H1 (cell line): ENCODE results near the gene TTC22. TPM values are rescaled to one million over a fixed set of nuclear protein-coding genes. Genes with fewer than 3 reads are reported as not detected.

Experiments used
- CHD7 ChIP-seq: fragments of 300-600 bp; sonication (generic); IDR thresholded peaks from 2 replicates; pipeline ENCODE4 v1.7.1; 2012; ENCODE audit warnings: low read length, moderate library complexity, mild to moderate bottlenecking, inconsistent platforms; ENCODE audit not compliant: insufficient replicate concordance
- CTBP2 ChIP-seq: IDR thresholded peaks from 2 replicates; pipeline ENCODE4 v1.7.0; 2011; ENCODE audit warnings: borderline replicate concordance, mild to moderate bottlenecking, moderate library complexity, mixed read lengths, low read length; ENCODE audit not compliant: insufficient read depth, insufficient read length
- ZNF274 ChIP-seq: IDR thresholded peaks from 2 replicates; pipeline ENCODE4 v1.7.0; 2012; ENCODE audit warnings: low read length, borderline replicate concordance; ENCODE audit errors: extremely low read depth
- polyA plus RNA-seq, 7 experiments: library from polyadenylated mRNA; depleted of rRNA in 3 of 7; stranded (reverse) in 5 of 7; unstranded in 2 of 7; fragments of >200 nt in 5 of 7; fragments of 200-250 nt in 2 of 7; gene quantifications; 1 replicate in 5 of 7; 2 replicates in 1 of 7; 4 replicates in 1 of 7; pipeline versions ENCODE4 v1.2.1 to v1.2.3, GENCODE V29; 2011 to 2013; ENCODE audit warnings: missing spikeins in 2 of 7, mixed read lengths in 2 of 7
- total RNA-seq: library from RNA; stranded (reverse); fragmentation: NEBNext Ultra II Directional; extraction: Animal tissue kit (Norgen Biotek cat#: 25700); gene quantifications from 2 replicates; pipeline ENCODE4 v1.2.1, GENCODE V29; 2021

TTC22 gene
- total and polyA plus RNA-seq, 2 of the 8 experiments (the other 6 are each of a cell fraction or from before 2014, with no cell fraction given), result 1.00 to 1.6 TPM

GRCh38 chr1:54751426-54751825 lies 49.7 kb downstream of the TTC22 start (continued):
- no peak for TF ChIP-seq CHD7
- TF ChIP-seq ZNF274, result no peak
- TF ChIP-seq CTBP2, result no peak
